Stimulated activated naive B cell treated with anti-CD40 and anti-IgM and Interleukin-4, amounts not matched to agents 10 μg/mL and 1 μg/mL and 100 μg/mL, for 72 hours (primary cell): ENCODE results near the gene CSK.

Source experiments
- ATAC-seq, 2 donors: fragments of 150-1000 bp; cut with Tn5 transposase; replicated peaks; 2 replicates each; pipeline ENCODE4 v1.10.0; 2021; ENCODE audit warnings: moderate library complexity in 1 of 2
- DNase-seq: peaks from one replicate; pipeline ENCODE4 v3.0.0; 2021
- H3K27ac Mint-ChIP-seq: one replicate; pipeline ENCODE4 v1.8.0; 2022; ENCODE audit warnings: mild to moderate bottlenecking, mixed read lengths
- H3K27me3 Mint-ChIP-seq, 2 donors: one replicate each; pipeline ENCODE4 v1.8.0; 2022; ENCODE audit warnings: mixed read lengths in 2 of 2
- H3K36me3 Mint-ChIP-seq, 2 donors: one replicate each; pipeline ENCODE4 v1.8.0; 2022; ENCODE audit warnings: mixed read lengths in 2 of 2, mild to moderate bottlenecking in 1 of 2
- H3K4me1 Mint-ChIP-seq, 2 donors: one replicate each; pipeline ENCODE4 v1.8.0; 2022; ENCODE audit warnings: mixed read lengths in 2 of 2, mild to moderate bottlenecking in 1 of 2
- H3K4me3 Mint-ChIP-seq, 2 donors: one replicate each; pipeline ENCODE4 v1.8.0; 2022; ENCODE audit warnings: mild to moderate bottlenecking in 2 of 2, mixed read lengths in 2 of 2, moderate library complexity in 1 of 2
- H3K9me3 Mint-ChIP-seq, 2 donors: one replicate each; pipeline ENCODE4 v1.8.0; 2022; ENCODE audit warnings: mixed read lengths in 2 of 2, mild to moderate bottlenecking in 1 of 2

CSK gene

DNA sequence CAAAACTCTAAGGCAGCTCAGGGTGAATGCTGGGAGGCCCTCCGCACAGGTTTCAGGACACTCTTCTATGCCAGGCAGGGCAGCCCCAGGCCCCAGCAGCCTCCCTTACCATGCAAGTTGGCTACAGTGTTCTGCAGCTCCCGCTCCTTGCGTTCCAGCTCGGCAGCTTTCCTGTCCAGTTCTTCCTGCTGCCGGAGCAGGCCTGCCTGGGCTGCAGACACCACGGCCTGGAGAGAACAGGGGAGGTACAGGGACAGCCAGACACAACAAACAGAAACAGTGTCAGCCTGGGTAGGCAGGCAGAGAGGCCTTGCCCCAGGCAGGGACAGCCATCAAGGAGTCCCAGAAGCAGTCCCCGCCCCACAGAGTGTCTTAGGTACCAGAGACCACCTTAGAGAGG is 70.1 kb downstream of the CSK start:
- Mint-ChIP-seq H3K4me3 (no peak overlapping the region), H3K36me3 (peaks cover 49 to 54% of the 10 kb centered on the region in 2 donors), H3K27me3 (no peaks in the 10 kb centered on the region), H3K9me3 (no peaks in the 10 kb centered on the region), H3K4me1 (peaks cover 31 to 44% of the 10 kb centered on the region in 2 donors), H3K27ac (peak overlapping the region; percentile 56)
- ATAC-seq (no peak), DNase-seq (no peak)
